ENCODE data around the gene CD27. TPM values are rescaled to one million over a fixed set of nuclear protein-coding genes. Genes with fewer than 3 reads are reported as not detected.

Gene CD27
- polyA plus RNA-seq, 3 donors: 0.08 to 1.2 (median 0.88) TPM

DNA sequence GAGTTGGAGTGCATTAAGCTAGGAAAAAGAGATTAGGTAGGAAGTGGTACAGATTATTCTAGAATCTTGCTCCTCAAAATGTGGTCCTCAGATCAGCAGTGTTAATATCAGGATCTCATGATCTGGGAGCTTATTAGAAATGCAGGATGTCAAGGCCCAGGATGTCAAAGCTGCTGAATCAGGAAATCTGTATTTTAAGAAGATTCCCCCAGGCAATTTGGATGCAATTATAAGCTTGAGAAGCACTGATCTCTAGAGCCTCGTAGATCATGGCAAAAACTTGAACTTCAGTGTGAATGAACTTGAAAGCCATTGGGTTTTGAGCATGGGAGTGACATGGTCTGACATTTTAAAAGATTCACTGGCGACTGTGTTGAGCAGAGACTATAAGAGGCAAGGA lies 55.7 kb downstream of the CD27 start:
- no peaks in the 10 kb centered on the region for H3K9me3 ChIP-seq (replicated peaks in 1 of 2; ENCODE audit: control insufficient read depth in 1 of 2, insufficient read depth in 1 of 2, low read length in 2 of 2)
- peaks cover 1 to 6% of the 10 kb centered on the region in 2 donors for H3K4me1 ChIP-seq (ENCODE audit: control insufficient read depth in 1 of 2, insufficient read depth in 2 of 2, low read length in 2 of 2)
- Mint-ChIP-seq H3K27ac (peak overlapping the region in 1 of 7 donors; percentile 7), H3K27me3 (ENCODE audit: low read depth in 3 of 3) (no peaks in the 10 kb centered on the region), H3K9me3 (no peaks in the 10 kb centered on the region), H3K4me3 (no peak overlapping the region), H3K36me3 (peaks cover 25 to 53% of the 10 kb centered on the region in 2 donors), H3K4me1 (peaks cover 4% of the 10 kb centered on the region)
- H3K36me3 ChIP-seq (replicated peaks in 1 of 2; ENCODE audit: control insufficient read depth in 1 of 2, insufficient read depth in 2 of 2, low read length in 2 of 2): peaks cover 61 to 92% of the 10 kb centered on the region in 2 donors
- DNase-seq: no peak
- no peaks in the 10 kb centered on the region for H3K27me3 ChIP-seq (ENCODE audit: control insufficient read depth in 2 of 2, insufficient read depth in 2 of 2, low read length in 2 of 2)
- 100% methylated on average over 2 of the region's 2 CpGs for WGBS (ENCODE audit: insufficient coverage)
- no peak overlapping the region for H3K27ac ChIP-seq (ENCODE audit: low read depth in 1 of 2, low read length in 2 of 2)
- no peak overlapping the region for H2AFZ ChIP-seq (ENCODE audit: insufficient read depth, low read depth, low read length, poor library complexity, severe bottlenecking)
- no peak overlapping the region for H3K4me3 ChIP-seq (replicated peaks in 1 of 3; ENCODE audit: low read depth in 2 of 3, low read length in 3 of 3)
- TF ChIP-seq, protein P1, sequence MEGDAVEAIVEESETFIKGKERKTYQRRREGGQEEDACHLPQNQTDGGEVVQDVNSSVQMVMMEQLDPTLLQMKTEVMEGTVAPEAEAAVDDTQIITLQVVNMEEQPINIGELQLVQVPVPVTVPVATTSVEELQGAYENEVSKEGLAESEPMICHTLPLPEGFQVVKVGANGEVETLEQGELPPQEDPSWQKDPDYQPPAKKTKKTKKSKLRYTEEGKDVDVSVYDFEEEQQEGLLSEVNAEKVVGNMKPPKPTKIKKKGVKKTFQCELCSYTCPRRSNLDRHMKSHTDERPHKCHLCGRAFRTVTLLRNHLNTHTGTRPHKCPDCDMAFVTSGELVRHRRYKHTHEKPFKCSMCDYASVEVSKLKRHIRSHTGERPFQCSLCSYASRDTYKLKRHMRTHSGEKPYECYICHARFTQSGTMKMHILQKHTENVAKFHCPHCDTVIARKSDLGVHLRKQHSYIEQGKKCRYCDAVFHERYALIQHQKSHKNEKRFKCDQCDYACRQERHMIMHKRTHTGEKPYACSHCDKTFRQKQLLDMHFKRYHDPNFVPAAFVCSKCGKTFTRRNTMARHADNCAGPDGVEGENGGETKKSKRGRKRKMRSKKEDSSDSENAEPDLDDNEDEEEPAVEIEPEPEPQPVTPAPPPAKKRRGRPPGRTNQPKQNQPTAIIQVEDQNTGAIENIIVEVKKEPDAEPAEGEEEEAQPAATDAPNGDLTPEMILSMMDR (IDR thresholded peaks at IDR 0.05): no peak
- H3K79me2 ChIP-seq (ENCODE audit: insufficient read depth, low read length): peaks cover 98% of the 10 kb centered on the region
- no peak overlapping the region for H3K4me2 ChIP-seq (replicated peaks; ENCODE audit: extremely low read depth, low read length, poor library complexity, severe bottlenecking)
- no peak overlapping the region for H3K9ac ChIP-seq (ENCODE audit: insufficient read depth, low read length, poor library complexity, severe bottlenecking)
- peaks cover under 1% of the 10 kb centered on the region for H4K20me1 ChIP-seq (ENCODE audit: insufficient read depth, low read length)
- intact Hi-C loops (cut with micrococcal nuclease): no loop called here

Other genes with a start within 250 kb of the CD27 start
- gene CD9, start 244.6 kb upstream of the CD27 start, polyA plus RNA-seq: 100 to 1,000 TPM in 1 of 3 donors, 1 to 10 TPM in 2; 7.6 to 323 (median 7.7) TPM
- gene PLEKHG6, start 134.3 kb upstream of the CD27 start, polyA plus RNA-seq: under 1 TPM in 1 of 3 donors, not detected in 2; 0.05 TPM
- 100 to 1,000 TPM; 108 to 157 (median 152) TPM for gene TNFRSF1A, start 102.9 kb upstream of the CD27 start, polyA plus RNA-seq
- under 1 TPM; 0.11 to 0.68 (median 0.63) TPM for gene SCNN1A, start 69.4 kb upstream of the CD27 start, polyA plus RNA-seq
- gene LTBR, start 60.8 kb upstream of the CD27 start, polyA plus RNA-seq: 100 to 1,000 TPM in 1 of 3 donors, 10 to 100 TPM in 2; 56.4 to 108 (median 60.6) TPM
- 100 to 1,000 TPM in 1 of 3 donors, 10 to 100 TPM in 2; 89.3 to 145 (median 91.8) TPM for gene TAPBPL, start 7.1 kb downstream of the CD27 start, polyA plus RNA-seq
- gene VAMP1, start 25.7 kb downstream of the CD27 start, polyA plus RNA-seq: 10 to 100 TPM in 1 of 3 donors, under 1 TPM in 2; 0.84 to 24.6 (median 0.85) TPM
- gene MRPL51, start 48.3 kb downstream of the CD27 start, polyA plus RNA-seq: 100 to 1,000 TPM in 2 of 3 donors, 10 to 100 TPM in 1; 22.0 to 238 (median 189) TPM
- 10 to 100 TPM in 1 of 3 donors, 1 to 10 TPM in 2; 6.2 to 15.0 (median 8.3) TPM for gene NCAPD2, start 49.1 kb downstream of the CD27 start, polyA plus RNA-seq
- 1,000 to 10,000 TPM; 2,879 to 3,427 (median 3,223) TPM for gene GAPDH, start 89.6 kb downstream of the CD27 start, polyA plus RNA-seq
- gene IFFO1, start 111.1 kb downstream of the CD27 start, polyA plus RNA-seq: 100 to 1,000 TPM in 1 of 3 donors, 10 to 100 TPM in 2; 10.7 to 178 (median 11.1) TPM
- gene NOP2, start 123.3 kb downstream of the CD27 start, polyA plus RNA-seq: 10 to 100 TPM in 1 of 3 donors, 1 to 10 TPM in 2; 3.9 to 54.5 (median 5.7) TPM
- gene CHD4, start 162.4 kb downstream of the CD27 start, polyA plus RNA-seq: 10 to 100 TPM in 2 of 3 donors, 1 to 10 TPM in 1; 9.9 to 74.2 (median 16.2) TPM
- gene LPAR5, start 191.0 kb downstream of the CD27 start, polyA plus RNA-seq: under 1 TPM; 0.11 to 0.18 (median 0.14) TPM
- 10 to 100 TPM; 10.2 to 28.3 (median 10.3) TPM for gene ACRBP, start 202.5 kb downstream of the CD27 start, polyA plus RNA-seq
- 10 to 100 TPM; 62.2 to 67.1 (median 64.0) TPM for gene ING4, start 218.2 kb downstream of the CD27 start, polyA plus RNA-seq
- 10 to 100 TPM in 2 of 3 donors, 1 to 10 TPM in 1; 9.6 to 87.0 (median 10.9) TPM for gene ZNF384, start 244.4 kb downstream of the CD27 start, polyA plus RNA-seq